PC-9 (cell line): ENCODE data around the gene CACNA2D1. TPM values are rescaled to one million over a fixed set of nuclear protein-coding genes. Genes with fewer than 3 reads are reported as not detected.

Source experiments
- BruUV-seq: library from RNA; stranded (reverse); fragments of 400-500 nt; replicated peaks from 2 replicates; lab custom pipeline; 2021; lab: Mats Ljungman, UMichigan
- CTCF ChIA-PET: fragments of 300-600 bp; sonication (Branson Sonifier 250); formaldehyde crosslinking; loops from one replicate; lab custom pipeline; 2022; ENCODE audit warnings: antibody characterized with exemption; lab: Charles Lee
- POLR2A ChIA-PET: fragments of 300-600 bp; sonication (Branson Sonifier 250); formaldehyde crosslinking; loops from one replicate; lab custom pipeline; 2022; ENCODE audit warnings: antibody characterized with exemption; ENCODE audit not compliant: unreplicated experiment; lab: Charles Lee
- DNase-seq, 2 experiments: peaks; one replicate each; pipeline versions ENCODE4 v3.0.0 to v3.0.0-alpha.2; 2015 to 2022; ENCODE audit warnings: mixed read lengths in 1 of 2
- H2AFZ ChIP-seq: fragments of 200-600 bp; sonication (generic); 2 replicates; pipeline ENCODE4 v1.8.1; 2017; ENCODE audit warnings: antibody characterized with exemption
- H3F3A ChIP-seq: fragments of 200-600 bp; sonication (generic); 2 replicates; pipeline ENCODE4 v1.8.1; 2017; ENCODE audit warnings: antibody characterized with exemption, mild to moderate bottlenecking, low read depth; ENCODE audit not compliant: insufficient read depth
- H3K27ac ChIP-seq: fragments of 200-600 bp; sonication (generic); 2 replicates; pipeline ENCODE4 v1.6.1; 2016; ENCODE audit warnings: mixed run types
- H3K27me3 ChIP-seq: fragments of 200-600 bp; sonication (generic); 2 replicates; pipeline ENCODE4 v1.6.1; 2016; ENCODE audit warnings: low read depth, mixed run types; ENCODE audit not compliant: insufficient read depth
- H3K36me3 ChIP-seq: fragments of 200-600 bp; sonication (generic); 2 replicates; pipeline ENCODE4 v1.6.1; 2016; ENCODE audit warnings: low read depth, mixed run types
- H3K4me1 ChIP-seq: fragments of 200-600 bp; sonication (generic); replicated peaks from 2 replicates; pipeline ENCODE4 v1.6.1; 2016; ENCODE audit warnings: mixed run types; ENCODE audit not compliant: insufficient read depth
- H3K4me2 ChIP-seq: fragments of 200-600 bp; sonication (generic); 2 replicates; pipeline ENCODE4 v1.6.1; 2017; ENCODE audit warnings: mixed run types
- H3K4me3 ChIP-seq: fragments of 200-600 bp; sonication (generic); 2 replicates; pipeline ENCODE4 v1.6.1; 2016; ENCODE audit warnings: mixed run types
- H3K79me2 ChIP-seq: fragments of 200-600 bp; sonication (generic); 2 replicates; pipeline ENCODE4 v1.6.1; 2017; ENCODE audit warnings: low read depth, mixed run types
- H3K9me2 ChIP-seq: fragments of 200-600 bp; sonication (generic); 2 replicates; pipeline ENCODE4 v1.8.1; 2017; ENCODE audit warnings: mild to moderate bottlenecking; ENCODE audit not compliant: insufficient read depth
- H3K9me3 ChIP-seq: fragments of 200-600 bp; sonication (generic); 2 replicates; pipeline ENCODE4 v1.8.1; 2016; ENCODE audit warnings: low read depth; ENCODE audit not compliant: insufficient read depth
- H4K20me1 ChIP-seq: fragments of 200-600 bp; sonication (generic); 2 replicates; pipeline ENCODE4 v1.8.1; 2017; ENCODE audit not compliant: insufficient read depth
- EZH2 ChIP-seq: fragments of 200-600 bp; sonication (generic); IDR thresholded peaks from 2 replicates; pipeline ENCODE4 v1.8.0; 2017; ENCODE audit warnings: antibody characterized with exemption, low read depth
- intact Hi-C: fragments of 100-400 bp; cut with micrococcal nuclease; formaldehyde crosslinking; loops from one replicate; pipeline ENCODE4 v1.10.0; 2022; ENCODE audit not compliant: unreplicated experiment
- total RNA-seq: library from RNA; stranded (reverse); gene quantifications from 2 replicates; pipeline ENCODE4 v1.2.3, GENCODE V29; 2021
- TF ChIP-seq, protein P1 (sequence below): fragments of 200-600 bp; sonication (generic); conservative IDR thresholded peaks from 2 replicates; pipeline ENCODE4 v1.6.1; 2017; ENCODE audit warnings: mixed run types, antibody characterized with exemption, mild to moderate bottlenecking, moderate library complexity

CACNA2D1 gene
- total RNA-seq, 1 experiment from 2014 or later: 3.2 TPM

DNA sequence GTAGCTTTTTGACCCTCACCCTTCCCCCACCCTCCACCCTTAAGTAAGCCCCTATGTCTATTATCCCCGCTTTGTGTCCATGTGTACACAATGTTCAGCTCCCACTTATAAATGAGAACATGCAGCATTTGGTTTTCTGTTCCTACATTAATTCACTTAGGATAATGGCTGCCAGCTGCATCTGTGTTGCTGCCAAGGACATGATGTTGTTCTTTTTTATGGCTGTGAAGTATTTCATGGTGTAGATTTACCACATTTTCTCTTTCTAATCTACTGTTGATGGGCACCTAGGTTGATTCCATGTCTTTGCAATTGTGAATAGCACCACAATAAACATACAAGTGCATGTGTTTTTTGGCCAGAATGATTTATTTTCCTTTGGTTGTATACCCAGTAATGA, 232.2 kb downstream of the CACNA2D1 start:
- TF ChIP-seq, protein P1, sequence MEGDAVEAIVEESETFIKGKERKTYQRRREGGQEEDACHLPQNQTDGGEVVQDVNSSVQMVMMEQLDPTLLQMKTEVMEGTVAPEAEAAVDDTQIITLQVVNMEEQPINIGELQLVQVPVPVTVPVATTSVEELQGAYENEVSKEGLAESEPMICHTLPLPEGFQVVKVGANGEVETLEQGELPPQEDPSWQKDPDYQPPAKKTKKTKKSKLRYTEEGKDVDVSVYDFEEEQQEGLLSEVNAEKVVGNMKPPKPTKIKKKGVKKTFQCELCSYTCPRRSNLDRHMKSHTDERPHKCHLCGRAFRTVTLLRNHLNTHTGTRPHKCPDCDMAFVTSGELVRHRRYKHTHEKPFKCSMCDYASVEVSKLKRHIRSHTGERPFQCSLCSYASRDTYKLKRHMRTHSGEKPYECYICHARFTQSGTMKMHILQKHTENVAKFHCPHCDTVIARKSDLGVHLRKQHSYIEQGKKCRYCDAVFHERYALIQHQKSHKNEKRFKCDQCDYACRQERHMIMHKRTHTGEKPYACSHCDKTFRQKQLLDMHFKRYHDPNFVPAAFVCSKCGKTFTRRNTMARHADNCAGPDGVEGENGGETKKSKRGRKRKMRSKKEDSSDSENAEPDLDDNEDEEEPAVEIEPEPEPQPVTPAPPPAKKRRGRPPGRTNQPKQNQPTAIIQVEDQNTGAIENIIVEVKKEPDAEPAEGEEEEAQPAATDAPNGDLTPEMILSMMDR: no peak
- TF ChIP-seq EZH2: no peak
- no TSS peak for BruUV-seq
- no peak for DNase-seq
- Histone ChIP-seq H3K36me3 (no peaks in the 10 kb centered on the region), H4K20me1 (no peaks in the 10 kb centered on the region), H3K27ac (no peak overlapping the region), H3K9me2 (no peaks in the 10 kb centered on the region), H3K9me3 (no peaks in the 10 kb centered on the region; the same call in 1 of the 2 replicates), H3K4me2 (no peak overlapping the region), H3K27me3 (no peaks in the 10 kb centered on the region), H3K79me2 (no peaks in the 10 kb centered on the region), H2AFZ (no peak overlapping the region), H3F3A (no peaks in the 10 kb centered on the region), H3K4me3 (no peak overlapping the region), H3K4me1 (no peaks in the 10 kb centered on the region)
- ChIA-PET CTCF (no interaction called here), POLR2A (no interaction called here)
- intact Hi-C loops: no loop called here

DNA sequence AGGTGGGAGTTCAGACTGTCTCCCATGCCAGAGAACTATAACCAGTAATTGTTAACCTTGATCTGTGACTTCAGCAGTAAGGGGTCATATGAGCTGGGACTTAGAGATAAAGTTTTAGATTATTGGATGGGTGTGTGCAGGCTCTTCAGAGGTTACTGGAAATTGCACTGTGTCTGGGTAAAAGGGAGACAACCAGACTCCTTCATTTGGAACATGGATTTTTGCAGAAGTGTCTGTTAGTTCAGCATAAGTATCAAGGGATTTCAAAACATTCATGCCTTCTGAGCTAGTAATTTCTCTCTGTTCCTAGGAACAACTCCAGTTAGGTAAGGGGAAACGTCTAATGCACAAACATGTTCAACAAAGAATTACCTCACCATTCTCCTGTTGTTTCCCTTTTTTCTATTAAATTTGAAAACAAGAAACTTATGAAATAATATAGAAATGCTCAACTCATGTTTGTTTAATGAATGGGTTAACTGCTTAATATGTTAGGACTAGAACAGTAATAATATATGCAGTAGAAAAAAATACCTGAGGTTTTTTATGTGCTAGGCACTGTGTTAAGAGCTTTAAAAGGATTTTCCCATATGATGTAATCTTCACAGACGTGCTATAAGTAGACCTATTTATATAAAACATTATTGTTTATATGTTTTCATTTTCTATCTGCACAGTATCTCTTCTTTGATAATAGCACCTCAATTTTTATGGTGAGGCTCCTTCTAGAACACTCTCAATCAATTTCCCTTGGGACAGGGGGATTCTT, 233.0 kb downstream of the CACNA2D1 start:
- H3K36me3 ChIP-seq: no peaks in the 10 kb centered on the region
- TF ChIP-seq, protein P1: no peak
- TF ChIP-seq EZH2: no peak
- H3K4me1 ChIP-seq: no peaks in the 10 kb centered on the region
- H3K4me2 ChIP-seq: no peak overlapping the region
- no TSS peak for BruUV-seq
- no peaks in the 10 kb centered on the region for H3K79me2 ChIP-seq
- no peak overlapping the region for H3K27ac ChIP-seq
- no peaks in the 10 kb centered on the region; the same call in 1 of the 2 replicates for H3K9me3 ChIP-seq
- POLR2A ChIA-PET: interaction anchor here (0.7 kb wide), 1 partner anchor 23 kb away, joined by 6 read pairs; no protein-coding TSS in a partner anchor
- no peaks in the 10 kb centered on the region for H4K20me1 ChIP-seq
- H3F3A ChIP-seq: no peaks in the 10 kb centered on the region
- intact Hi-C loops: no loop called here
- no peaks in the 10 kb centered on the region for H3K27me3 ChIP-seq
- no peak overlapping the region for H2AFZ ChIP-seq
- no peaks in the 10 kb centered on the region for H3K9me2 ChIP-seq
- no peak for DNase-seq
- CTCF ChIA-PET: no interaction called here
- H3K4me3 ChIP-seq: no peak overlapping the region

DNA sequence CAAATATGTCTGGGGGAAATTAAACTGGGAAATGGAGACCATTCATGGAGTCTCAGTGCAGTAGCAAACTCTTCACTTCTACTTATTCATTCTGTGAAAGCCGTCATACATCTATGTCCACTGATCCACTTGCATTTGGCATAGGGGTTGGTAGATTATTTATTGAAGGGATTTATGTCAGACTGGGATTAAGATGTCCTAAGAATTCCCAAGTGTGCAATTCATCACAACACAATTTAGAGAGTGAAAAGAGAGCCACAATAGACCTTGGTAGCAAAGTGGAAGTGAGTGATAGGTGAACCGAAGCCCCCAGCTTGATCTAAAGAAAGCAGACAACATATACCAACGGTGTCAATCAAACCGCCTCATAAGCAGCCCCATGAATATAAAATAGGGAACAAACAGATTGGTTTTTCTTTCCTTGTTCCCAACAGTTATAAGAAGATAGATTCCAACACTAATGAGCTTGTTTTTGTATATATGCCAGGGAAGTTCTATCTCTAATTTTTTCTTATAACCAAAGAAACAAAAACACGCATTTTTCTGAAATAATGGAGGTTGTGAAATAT, 234.3 kb downstream of the CACNA2D1 start:
- TF ChIP-seq, protein P1: no peak
- no peak for TF ChIP-seq EZH2
- BruUV-seq: no TSS peak
- Histone ChIP-seq H3K4me3 (no peak overlapping the region), H3K9me2 (no peaks in the 10 kb centered on the region), H3K36me3 (no peaks in the 10 kb centered on the region), H3K27me3 (no peaks in the 10 kb centered on the region), H2AFZ (no peak overlapping the region), H3F3A (no peaks in the 10 kb centered on the region), H3K4me2 (no peak overlapping the region), H3K9me3 (no peaks in the 10 kb centered on the region; the same call in 1 of the 2 replicates), H3K27ac (no peak overlapping the region), H3K4me1 (no peaks in the 10 kb centered on the region), H4K20me1 (no peaks in the 10 kb centered on the region), H3K79me2 (no peaks in the 10 kb centered on the region)
- intact Hi-C loops: no loop called here
- DNase-seq: no peak
- POLR2A ChIA-PET: no interaction called here
- CTCF ChIA-PET: no interaction called here
